WTC11 (cell line): ENCODE data around the gene RBPJ. TPM values are rescaled to one million over a fixed set of nuclear protein-coding genes. Genes with fewer than 3 reads are reported as not detected.

Source experiments
- ATAC-seq: fragments of 200-7000 bp; cut with Tn5 transposase; 2 replicates; pipeline ENCODE4 v1.10.0; 2021; ENCODE audit warnings: mild to moderate bottlenecking, moderate library complexity
- CTCF ChIA-PET: fragments of 300-600 bp; sonication (Branson Sonifier 250); formaldehyde crosslinking; loops from one replicate; lab custom pipeline; 2021; ENCODE audit warnings: antibody characterized with exemption; lab: Charles Lee
- POLR2A ChIA-PET: fragments of 350-600 bp; sonication (Branson Sonifier 250); formaldehyde crosslinking; loops from one replicate; lab custom pipeline; 2021; ENCODE audit warnings: antibody characterized with exemption; lab: Charles Lee
- DNase-seq: peaks from one replicate; pipeline ENCODE4 v3.0.0; 2021; ENCODE audit warnings: low spot score
- H3K27ac Mint-ChIP-seq: 2 replicates; pipeline ENCODE4 v1.8.0; 2021; ENCODE audit warnings: mixed read lengths
- H3K27me3 Mint-ChIP-seq: 2 replicates; pipeline ENCODE4 v1.8.0; 2021; ENCODE audit warnings: low read depth, mild to moderate bottlenecking, moderate library complexity, mixed read lengths
- H3K36me3 Mint-ChIP-seq: 2 replicates; pipeline ENCODE4 v1.8.0; 2021; ENCODE audit warnings: mixed read lengths
- H3K4me1 Mint-ChIP-seq: 2 replicates; pipeline ENCODE4 v1.8.0; 2022; ENCODE audit warnings: mixed read lengths
- H3K4me3 Mint-ChIP-seq: 2 replicates; pipeline ENCODE4 v1.8.0; 2021; ENCODE audit warnings: mild to moderate bottlenecking, moderate library complexity, mixed read lengths
- H3K9me3 Mint-ChIP-seq: 2 replicates; pipeline ENCODE4 v1.8.0; 2021; ENCODE audit warnings: mixed read lengths
- CBFB ChIP-seq: sonication (generic); formaldehyde crosslinking; IDR thresholded peaks from 2 replicates; pipeline ENCODE4 v1.8.1; 2022; ENCODE audit warnings: mild to moderate bottlenecking, low read depth, missing genetic modification reagents
- EMX1 ChIP-seq: fragments of 250-450 bp; sonication (Bioruptor Pico); IDR thresholded peaks from 2 replicates; pipeline ENCODE4 v1.8.0; 2021; ENCODE audit warnings: mild to moderate bottlenecking
- FOXK1 ChIP-seq: sonication (generic); formaldehyde crosslinking; IDR thresholded peaks from 2 replicates; pipeline ENCODE4 v1.8.0; 2022; ENCODE audit warnings: mild to moderate bottlenecking, moderate library complexity, missing genetic modification reagents
- IRF2 ChIP-seq: sonication (generic); formaldehyde crosslinking; IDR thresholded peaks from 2 replicates; pipeline ENCODE4 v1.8.0; 2022; ENCODE audit warnings: low read depth, missing genetic modification reagents, borderline replicate concordance
- NR3C1 ChIP-seq: sonication (generic); formaldehyde crosslinking; conservative IDR thresholded peaks from 2 replicates; pipeline ENCODE4 v1.8.1; 2023; ENCODE audit warnings: low read depth, mild to moderate bottlenecking, missing genetic modification reagents
- PRRX2 ChIP-seq: fragments of 250-450 bp; sonication (Bioruptor Pico); IDR thresholded peaks from 2 replicates; pipeline ENCODE4 v1.8.0; 2021; ENCODE audit warnings: mild to moderate bottlenecking
- RELA ChIP-seq: sonication (generic); formaldehyde crosslinking; IDR thresholded peaks from 2 replicates; pipeline ENCODE4 v1.8.1; 2022; ENCODE audit warnings: missing genetic modification reagents, mild to moderate bottlenecking, borderline replicate concordance
- SMAD4 ChIP-seq: sonication (generic); formaldehyde crosslinking; IDR thresholded peaks from 2 replicates; pipeline ENCODE4 v1.8.0; 2022; ENCODE audit warnings: mild to moderate bottlenecking, missing genetic modification reagents
- SOX15 ChIP-seq: fragments of 250-450 bp; sonication (Bioruptor Pico); IDR thresholded peaks from 2 replicates; pipeline ENCODE4 v1.9.0; 2021; ENCODE audit warnings: mild to moderate bottlenecking
- TCF7 ChIP-seq: sonication (generic); formaldehyde crosslinking; IDR thresholded peaks from 2 replicates; pipeline ENCODE4 v1.8.0; 2022; ENCODE audit warnings: mild to moderate bottlenecking, low read depth, missing genetic modification reagents, moderate library complexity
- ZNF121 ChIP-seq: sonication (generic); formaldehyde crosslinking; IDR thresholded peaks from 2 replicates; pipeline ENCODE4 v1.8.0; 2023; ENCODE audit warnings: missing genetic modification reagents
- ZNF219 ChIP-seq: sonication (generic); formaldehyde crosslinking; IDR thresholded peaks from 2 replicates; pipeline ENCODE4 v1.8.0; 2023; ENCODE audit warnings: missing genetic modification reagents, mild to moderate bottlenecking, borderline replicate concordance
- ZNF263 ChIP-seq: sonication (generic); formaldehyde crosslinking; IDR thresholded peaks from 2 replicates; pipeline ENCODE4 v1.8.1; 2022; ENCODE audit warnings: low read depth, mild to moderate bottlenecking, moderate library complexity, missing genetic modification reagents
- ZNF317 ChIP-seq: sonication (generic); formaldehyde crosslinking; IDR thresholded peaks from 2 replicates; pipeline ENCODE4 v1.8.1; 2023; ENCODE audit warnings: low read depth, mild to moderate bottlenecking, moderate library complexity, missing genetic modification reagents, borderline replicate concordance
- ZNF396 ChIP-seq: fragments of 250-450 bp; sonication (Bioruptor Pico); IDR thresholded peaks from 2 replicates; pipeline ENCODE4 v1.8.0; 2021; ENCODE audit warnings: mild to moderate bottlenecking, moderate library complexity, borderline replicate concordance
- ZNF671 ChIP-seq: fragments of 250-450 bp; sonication (Bioruptor Pico); IDR thresholded peaks from 2 replicates; pipeline ENCODE4 v1.8.0; 2021; ENCODE audit warnings: mild to moderate bottlenecking
- total RNA-seq: library from RNA; stranded (reverse); gene quantifications from 3 replicates; pipeline ENCODE4 v1.2.3, GENCODE V29; 2021
- TF ChIP-seq, protein P1 (sequence below): sonication (generic); formaldehyde crosslinking; IDR thresholded peaks from 2 replicates; pipeline ENCODE4 v1.8.1; 2023; ENCODE audit warnings: mild to moderate bottlenecking, missing genetic modification reagents, moderate library complexity
- TF ChIP-seq, protein P2 (sequence below): fragments of 250-450 bp; sonication (Bioruptor Pico); IDR thresholded peaks from 2 replicates; pipeline ENCODE4 v1.9.0; 2021; ENCODE audit warnings: mild to moderate bottlenecking, borderline replicate concordance
- TF ChIP-seq, protein P3 (sequence below): fragments of 250-450 bp; sonication (Bioruptor Pico); IDR thresholded peaks from 2 replicates; pipeline ENCODE4 v1.9.0; 2021; ENCODE audit warnings: moderate library complexity, mild to moderate bottlenecking, inconsistent platforms, borderline replicate concordance
- TF ChIP-seq, protein P4 (sequence below): sonication (generic); formaldehyde crosslinking; IDR thresholded peaks from 2 replicates; pipeline ENCODE4 v1.8.0; 2022; ENCODE audit warnings: missing genetic modification reagents
- TF ChIP-seq, protein P5 (sequence below): sonication (generic); formaldehyde crosslinking; IDR thresholded peaks from 2 replicates; pipeline ENCODE4 v1.8.1; 2023; ENCODE audit warnings: mild to moderate bottlenecking, missing genetic modification reagents
- TF ChIP-seq, protein P6 (sequence below): sonication (generic); formaldehyde crosslinking; conservative IDR thresholded peaks from 2 replicates; pipeline ENCODE4 v1.8.1; 2022; ENCODE audit warnings: mild to moderate bottlenecking, missing genetic modification reagents

RBPJ gene
- total RNA-seq, 1 experiment from 2014 or later: 163 TPM

DNA sequence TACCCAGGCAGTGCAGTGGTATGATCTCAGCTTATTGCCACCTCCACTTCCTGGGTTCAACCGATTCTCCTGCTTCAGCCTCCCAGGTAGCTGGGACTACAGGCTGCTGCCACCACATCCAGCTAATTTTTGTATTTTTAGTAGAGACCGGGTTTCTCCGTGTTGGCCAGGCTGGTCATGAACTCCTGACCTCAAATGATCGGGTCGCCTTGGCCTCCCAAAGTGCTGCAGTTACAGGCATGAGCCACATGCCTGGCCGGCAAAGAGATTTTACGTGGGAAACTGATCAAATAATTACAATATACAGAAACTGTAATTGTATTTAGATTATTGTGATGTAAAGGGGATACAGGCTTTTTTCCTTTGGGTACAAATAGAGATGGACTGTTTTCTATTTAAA, 33.7 kb downstream of the RBPJ start (continued):
- TF ChIP-seq, protein P1, sequence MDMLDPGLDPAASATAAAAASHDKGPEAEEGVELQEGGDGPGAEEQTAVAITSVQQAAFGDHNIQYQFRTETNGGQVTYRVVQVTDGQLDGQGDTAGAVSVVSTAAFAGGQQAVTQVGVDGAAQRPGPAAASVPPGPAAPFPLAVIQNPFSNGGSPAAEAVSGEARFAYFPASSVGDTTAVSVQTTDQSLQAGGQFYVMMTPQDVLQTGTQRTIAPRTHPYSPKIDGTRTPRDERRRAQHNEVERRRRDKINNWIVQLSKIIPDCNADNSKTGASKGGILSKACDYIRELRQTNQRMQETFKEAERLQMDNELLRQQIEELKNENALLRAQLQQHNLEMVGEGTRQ (CRISPR knock-in tag): no peak
- TF ChIP-seq NR3C1 (CRISPR knock-in tag): no peak
- TF ChIP-seq ZNF317 (CRISPR knock-in tag): no peak
- TF ChIP-seq PRRX2 (CRISPR knock-in tag): no peak

DNA sequence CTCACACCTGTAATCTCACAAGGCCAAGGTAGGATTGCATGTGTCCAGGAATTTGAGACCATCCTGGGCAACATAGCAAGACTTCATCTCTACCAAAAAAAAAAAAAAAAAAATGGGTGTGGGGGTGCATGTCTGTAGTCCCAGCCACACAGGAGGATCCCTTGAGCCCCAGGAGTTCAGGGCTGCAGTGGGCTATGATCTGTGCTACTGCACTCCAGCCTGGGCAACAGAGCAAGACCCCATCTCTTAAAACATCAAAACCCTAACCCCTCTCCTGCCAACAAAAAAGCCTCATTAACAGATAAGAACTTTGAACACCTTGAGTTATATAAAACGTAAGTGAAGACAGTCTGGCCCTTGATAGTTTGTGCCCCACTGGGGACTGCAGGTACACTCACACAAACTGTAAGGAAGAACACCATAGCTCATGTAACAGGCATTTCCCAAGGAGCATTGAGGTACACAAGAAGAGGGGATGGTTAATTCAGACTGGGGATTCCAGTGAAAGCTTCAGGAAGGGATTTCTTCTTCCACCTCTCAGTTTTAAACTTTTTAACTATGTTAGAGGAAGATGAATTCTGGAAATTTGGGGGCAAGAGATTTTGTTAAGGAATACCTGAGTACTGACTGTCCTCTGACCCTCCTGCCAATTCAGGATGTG, 34.7 kb downstream of the RBPJ start:
- Mint-ChIP-seq H3K4me3 (no peak overlapping the region), H3K4me1 (peaks cover 39% of the 10 kb centered on the region), H3K27me3 (no peaks in the 10 kb centered on the region), H3K36me3 (no peaks in the 10 kb centered on the region), H3K9me3 (no peaks in the 10 kb centered on the region), H3K27ac (no peak overlapping the region)
- ATAC-seq (no peak), DNase-seq (no peak)
- ChIA-PET POLR2A (no interaction called here), CTCF (interaction anchor here (0.9 to 1.6 kb wide), 4 partner anchors 10 to 287 kb away, joined by 3 to 10 read pairs (median 4); no protein-coding TSS in a partner anchor)
- TF ChIP-seq, protein P2, sequence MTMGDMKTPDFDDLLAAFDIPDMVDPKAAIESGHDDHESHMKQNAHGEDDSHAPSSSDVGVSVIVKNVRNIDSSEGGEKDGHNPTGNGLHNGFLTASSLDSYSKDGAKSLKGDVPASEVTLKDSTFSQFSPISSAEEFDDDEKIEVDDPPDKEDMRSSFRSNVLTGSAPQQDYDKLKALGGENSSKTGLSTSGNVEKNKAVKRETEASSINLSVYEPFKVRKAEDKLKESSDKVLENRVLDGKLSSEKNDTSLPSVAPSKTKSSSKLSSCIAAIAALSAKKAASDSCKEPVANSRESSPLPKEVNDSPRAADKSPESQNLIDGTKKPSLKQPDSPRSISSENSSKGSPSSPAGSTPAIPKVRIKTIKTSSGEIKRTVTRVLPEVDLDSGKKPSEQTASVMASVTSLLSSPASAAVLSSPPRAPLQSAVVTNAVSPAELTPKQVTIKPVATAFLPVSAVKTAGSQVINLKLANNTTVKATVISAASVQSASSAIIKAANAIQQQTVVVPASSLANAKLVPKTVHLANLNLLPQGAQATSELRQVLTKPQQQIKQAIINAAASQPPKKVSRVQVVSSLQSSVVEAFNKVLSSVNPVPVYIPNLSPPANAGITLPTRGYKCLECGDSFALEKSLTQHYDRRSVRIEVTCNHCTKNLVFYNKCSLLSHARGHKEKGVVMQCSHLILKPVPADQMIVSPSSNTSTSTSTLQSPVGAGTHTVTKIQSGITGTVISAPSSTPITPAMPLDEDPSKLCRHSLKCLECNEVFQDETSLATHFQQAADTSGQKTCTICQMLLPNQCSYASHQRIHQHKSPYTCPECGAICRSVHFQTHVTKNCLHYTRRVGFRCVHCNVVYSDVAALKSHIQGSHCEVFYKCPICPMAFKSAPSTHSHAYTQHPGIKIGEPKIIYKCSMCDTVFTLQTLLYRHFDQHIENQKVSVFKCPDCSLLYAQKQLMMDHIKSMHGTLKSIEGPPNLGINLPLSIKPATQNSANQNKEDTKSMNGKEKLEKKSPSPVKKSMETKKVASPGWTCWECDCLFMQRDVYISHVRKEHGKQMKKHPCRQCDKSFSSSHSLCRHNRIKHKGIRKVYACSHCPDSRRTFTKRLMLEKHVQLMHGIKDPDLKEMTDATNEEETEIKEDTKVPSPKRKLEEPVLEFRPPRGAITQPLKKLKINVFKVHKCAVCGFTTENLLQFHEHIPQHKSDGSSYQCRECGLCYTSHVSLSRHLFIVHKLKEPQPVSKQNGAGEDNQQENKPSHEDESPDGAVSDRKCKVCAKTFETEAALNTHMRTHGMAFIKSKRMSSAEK: no peak
- TF ChIP-seq ZNF121 (CRISPR knock-in tag) (peak; percentile 81; the same call in 1 of the 2 replicates), SOX15 (CRISPR knock-in tag) (no peak), CBFB (CRISPR knock-in tag) (no peak), ZNF671 (CRISPR knock-in tag) (no peak), TCF7 (CRISPR knock-in tag) (no peak), SMAD4 (CRISPR knock-in tag) (no peak), ZNF396 (CRISPR knock-in tag) (no peak)
- TF ChIP-seq, protein P3, sequence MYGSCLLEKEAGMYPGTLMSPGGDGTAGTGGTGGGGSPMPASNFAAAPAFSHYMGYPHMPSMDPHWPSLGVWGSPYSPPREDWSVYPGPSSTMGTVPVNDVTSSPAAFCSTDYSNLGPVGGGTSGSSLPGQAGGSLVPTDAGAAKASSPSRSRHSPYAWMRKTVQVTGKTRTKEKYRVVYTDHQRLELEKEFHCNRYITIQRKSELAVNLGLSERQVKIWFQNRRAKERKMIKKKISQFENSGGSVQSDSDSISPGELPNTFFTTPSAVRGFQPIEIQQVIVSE: no peak

DNA sequence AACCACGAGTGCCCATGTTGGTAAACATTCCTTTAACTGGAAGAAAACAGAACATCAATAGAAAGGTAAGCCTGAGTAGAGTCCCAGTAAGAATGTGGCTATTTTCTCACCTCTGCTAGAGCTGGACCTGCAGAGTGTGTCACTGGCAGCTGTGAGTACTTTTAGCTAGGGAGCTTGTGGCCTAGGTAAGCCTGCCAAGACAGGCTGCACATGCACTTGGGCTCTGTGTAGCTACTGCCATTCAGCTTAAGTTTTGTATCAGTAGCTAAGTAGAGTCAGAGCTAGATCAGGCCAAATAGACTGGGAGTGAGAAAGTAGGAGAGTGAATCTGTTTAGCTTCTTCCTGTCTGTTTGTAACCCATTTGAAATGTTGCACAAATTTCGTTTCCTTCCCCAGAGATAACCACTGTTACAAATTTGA, 35.3 kb downstream of the RBPJ start:
- ChIA-PET POLR2A (no interaction called here), CTCF (interaction anchor here (0.5 to 1.6 kb wide), 6 partner anchors 10 to 673 kb away, joined by 3 to 10 read pairs (median 4); no protein-coding TSS in a partner anchor)
- no peak overlapping the region for H3K4me3 Mint-ChIP-seq
- no peaks in the 10 kb centered on the region for H3K36me3 Mint-ChIP-seq
- no peak for DNase-seq
- peaks cover 41% of the 10 kb centered on the region for H3K4me1 Mint-ChIP-seq
- no peaks in the 10 kb centered on the region for H3K9me3 Mint-ChIP-seq
- no peaks in the 10 kb centered on the region for H3K27me3 Mint-ChIP-seq
- ATAC-seq: no peak; the same call in 1 of the 2 replicates
- no peak overlapping the region for H3K27ac Mint-ChIP-seq
- TF ChIP-seq ZNF219 (CRISPR knock-in tag) (no peak), IRF2 (CRISPR knock-in tag) (no peak), ZNF263 (CRISPR knock-in tag) (no peak), EMX1 (CRISPR knock-in tag) (no peak), FOXK1 (CRISPR knock-in tag) (no peak), RELA (CRISPR knock-in tag) (no peak)
- TF ChIP-seq, protein P4, sequence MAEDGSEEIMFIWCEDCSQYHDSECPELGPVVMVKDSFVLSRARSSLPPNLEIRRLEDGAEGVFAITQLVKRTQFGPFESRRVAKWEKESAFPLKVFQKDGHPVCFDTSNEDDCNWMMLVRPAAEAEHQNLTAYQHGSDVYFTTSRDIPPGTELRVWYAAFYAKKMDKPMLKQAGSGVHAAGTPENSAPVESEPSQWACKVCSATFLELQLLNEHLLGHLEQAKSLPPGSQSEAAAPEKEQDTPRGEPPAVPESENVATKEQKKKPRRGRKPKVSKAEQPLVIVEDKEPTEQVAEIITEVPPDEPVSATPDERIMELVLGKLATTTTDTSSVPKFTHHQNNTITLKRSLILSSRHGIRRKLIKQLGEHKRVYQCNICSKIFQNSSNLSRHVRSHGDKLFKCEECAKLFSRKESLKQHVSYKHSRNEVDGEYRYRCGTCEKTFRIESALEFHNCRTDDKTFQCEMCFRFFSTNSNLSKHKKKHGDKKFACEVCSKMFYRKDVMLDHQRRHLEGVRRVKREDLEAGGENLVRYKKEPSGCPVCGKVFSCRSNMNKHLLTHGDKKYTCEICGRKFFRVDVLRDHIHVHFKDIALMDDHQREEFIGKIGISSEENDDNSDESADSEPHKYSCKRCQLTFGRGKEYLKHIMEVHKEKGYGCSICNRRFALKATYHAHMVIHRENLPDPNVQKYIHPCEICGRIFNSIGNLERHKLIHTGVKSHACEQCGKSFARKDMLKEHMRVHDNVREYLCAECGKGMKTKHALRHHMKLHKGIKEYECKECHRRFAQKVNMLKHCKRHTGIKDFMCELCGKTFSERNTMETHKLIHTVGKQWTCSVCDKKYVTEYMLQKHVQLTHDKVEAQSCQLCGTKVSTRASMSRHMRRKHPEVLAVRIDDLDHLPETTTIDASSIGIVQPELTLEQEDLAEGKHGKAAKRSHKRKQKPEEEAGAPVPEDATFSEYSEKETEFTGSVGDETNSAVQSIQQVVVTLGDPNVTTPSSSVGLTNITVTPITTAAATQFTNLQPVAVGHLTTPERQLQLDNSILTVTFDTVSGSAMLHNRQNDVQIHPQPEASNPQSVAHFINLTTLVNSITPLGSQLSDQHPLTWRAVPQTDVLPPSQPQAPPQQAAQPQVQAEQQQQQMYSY (CRISPR knock-in tag): no peak
- TF ChIP-seq, protein P5, sequence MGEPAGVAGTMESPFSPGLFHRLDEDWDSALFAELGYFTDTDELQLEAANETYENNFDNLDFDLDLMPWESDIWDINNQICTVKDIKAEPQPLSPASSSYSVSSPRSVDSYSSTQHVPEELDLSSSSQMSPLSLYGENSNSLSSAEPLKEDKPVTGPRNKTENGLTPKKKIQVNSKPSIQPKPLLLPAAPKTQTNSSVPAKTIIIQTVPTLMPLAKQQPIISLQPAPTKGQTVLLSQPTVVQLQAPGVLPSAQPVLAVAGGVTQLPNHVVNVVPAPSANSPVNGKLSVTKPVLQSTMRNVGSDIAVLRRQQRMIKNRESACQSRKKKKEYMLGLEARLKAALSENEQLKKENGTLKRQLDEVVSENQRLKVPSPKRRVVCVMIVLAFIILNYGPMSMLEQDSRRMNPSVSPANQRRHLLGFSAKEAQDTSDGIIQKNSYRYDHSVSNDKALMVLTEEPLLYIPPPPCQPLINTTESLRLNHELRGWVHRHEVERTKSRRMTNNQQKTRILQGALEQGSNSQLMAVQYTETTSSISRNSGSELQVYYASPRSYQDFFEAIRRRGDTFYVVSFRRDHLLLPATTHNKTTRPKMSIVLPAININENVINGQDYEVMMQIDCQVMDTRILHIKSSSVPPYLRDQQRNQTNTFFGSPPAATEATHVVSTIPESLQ: no peak
- TF ChIP-seq, protein P6, sequence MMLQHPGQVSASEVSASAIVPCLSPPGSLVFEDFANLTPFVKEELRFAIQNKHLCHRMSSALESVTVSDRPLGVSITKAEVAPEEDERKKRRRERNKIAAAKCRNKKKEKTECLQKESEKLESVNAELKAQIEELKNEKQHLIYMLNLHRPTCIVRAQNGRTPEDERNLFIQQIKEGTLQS (CRISPR knock-in tag): no peak
